K562 (cell line): ENCODE measurements around the gene HAPLN2. TPM values are rescaled to one million over a fixed set of nuclear protein-coding genes. Genes with fewer than 3 reads are reported as not detected.

ENCODE experiments used
- CHD2 ChIP-seq: IDR thresholded peaks from 2 replicates; pipeline ENCODE4 v1.6.1; 2011; ENCODE audit warnings: low read depth, low read length
- ELF4 ChIP-seq: fragments of 450-650 bp; formaldehyde crosslinking; IDR thresholded peaks from 2 replicates; pipeline ENCODE4 v1.4.0; 2022; ENCODE audit warnings: missing genetic modification characterization
- ERF ChIP-seq: fragments of 450-650 bp; formaldehyde crosslinking; IDR thresholded peaks from 2 replicates; pipeline ENCODE4 v1.4.0; 2020; ENCODE audit warnings: mild to moderate bottlenecking, mixed read lengths
- HSF4 ChIP-seq: fragments of 250-450 bp; sonication (Bioruptor Pico); IDR thresholded peaks from 2 replicates; pipeline ENCODE4 v2.1.2; 2022; ENCODE audit warnings: mild to moderate bottlenecking, moderate library complexity, borderline replicate concordance
- ILK ChIP-seq: fragments of 450-650 bp; IDR thresholded peaks from 2 replicates; pipeline ENCODE4 v1.6.1; 2016; ENCODE audit warnings: missing genetic modification characterization, low read depth, mild to moderate bottlenecking, missing compliant biosample characterization, moderate library complexity, borderline replicate concordance
- MECOM ChIP-seq: fragments of 250-450 bp; sonication (Bioruptor Pico); IDR thresholded peaks from 2 replicates; pipeline ENCODE4 v1.8.0; 2022; ENCODE audit warnings: inconsistent platforms
- RBBP5 ChIP-seq: fragments of 200-600 bp; sonication (generic); IDR thresholded peaks from 2 replicates; pipeline ENCODE4 v1.6.1; 2012; ENCODE audit warnings: borderline replicate concordance, mild to moderate bottlenecking, low read length, control low read depth, inconsistent platforms; ENCODE audit not compliant: insufficient read depth, poor library complexity, severe bottlenecking
- RNF2 ChIP-seq: sonication (generic); IDR thresholded peaks from 2 replicates; pipeline ENCODE4 v1.6.1; 2016
- SAFB ChIP-seq: fragments of 200-400 bp; formaldehyde crosslinking; IDR thresholded peaks from 2 replicates; pipeline ENCODE4 v1.6.1; 2017; ENCODE audit warnings: low read depth, low read length, borderline replicate concordance
- SETDB1 ChIP-seq: IDR thresholded peaks from one replicate; pipeline ENCODE4 v1.6.1; 2012; ENCODE audit warnings: low read length, control low read depth, inconsistent platforms
- SLC30A9 ChIP-seq: fragments of 250-450 bp; sonication (Bioruptor Pico); IDR thresholded peaks from 2 replicates; pipeline ENCODE4 v1.8.0; 2022; ENCODE audit warnings: mild to moderate bottlenecking, moderate library complexity
- SMARCA4 ChIP-seq: fragments of 450-650 bp; IDR thresholded peaks from 2 replicates; pipeline ENCODE4 v1.6.1; 2016
- SPI1 ChIP-seq: IDR thresholded peaks from 2 replicates; pipeline ENCODE4 v1.6.1; 2011; ENCODE audit warnings: low read depth, low read length, control low read depth, borderline replicate concordance
- SRSF9 ChIP-seq: fragments of 200-400 bp; formaldehyde crosslinking; IDR thresholded peaks from 2 replicates; pipeline ENCODE4 v1.6.1; 2017; ENCODE audit warnings: low read depth, low read length, borderline replicate concordance
- TEAD1 ChIP-seq, 2 experiments: fragments of 450-650 bp in 1 of 2; sonication (generic) in 1 of 2; formaldehyde crosslinking; IDR thresholded peaks; 2 replicates each; pipeline versions ENCODE4 v1.4.0 to v1.8.0; 2020 to 2022; ENCODE audit warnings: mild to moderate bottlenecking in 2 of 2, missing genetic modification reagents in 1 of 2
- ZBTB17 ChIP-seq: fragments of 450-650 bp; formaldehyde crosslinking; IDR thresholded peaks from 2 replicates; pipeline ENCODE4 v1.4.0; 2020; ENCODE audit warnings: mild to moderate bottlenecking
- ZNF274 ChIP-seq: IDR thresholded peaks from 2 replicates; pipeline ENCODE4 v1.6.1; 2011; ENCODE audit warnings: low read depth, mild to moderate bottlenecking, low read length, moderate library complexity, borderline replicate concordance
- ZNF75A ChIP-seq: fragments of 450-650 bp; formaldehyde crosslinking; IDR thresholded peaks from 2 replicates; pipeline ENCODE4 v1.4.0; 2020; ENCODE audit warnings: mild to moderate bottlenecking
- ZSCAN29 ChIP-seq: fragments of 450-650 bp; IDR thresholded peaks from 2 replicates; pipeline ENCODE4 v1.6.1; 2017
- ZZZ3 ChIP-seq: fragments of 450-650 bp; IDR thresholded peaks from 2 replicates; pipeline ENCODE4 v1.6.1; 2016; ENCODE audit warnings: antibody characterized with exemption, mild to moderate bottlenecking, moderate library complexity
- polyA plus RNA-seq, 8 experiments: library from polyadenylated mRNA; depleted of rRNA in 4 of 8; stranded (reverse) in 5 of 8; unstranded in 3 of 8; fragments of >200 nt; fragmentation: Nextera tagmentation in 2 of 8; fragmentation: Illumina TruSeq in 1 of 8; extraction: Ambion mirVana in 2 of 8; extraction: Trizol in 1 of 8; gene quantifications; 2 replicates each; pipeline versions ENCODE4 v1.2.1 to v1.2.3, GENCODE V29; 2011 to 2014; ENCODE audit warnings: inconsistent platforms in 1 of 8, missing spikeins in 1 of 8
- total RNA-seq, 7 experiments: library from RNA; depleted of rRNA in 6 of 7; stranded (reverse); fragments of >200 nt in 6 of 7; fragmentation: Illumina TruSeq in 2 of 7; extraction: Trizol in 2 of 7; gene quantifications; 2 replicates each; pipeline versions ENCODE4 v1.2.1 to v1.2.3, GENCODE V29; 2011 to 2021; ENCODE audit warnings: low replicate concordance in 1 of 7
- TF ChIP-seq, protein P1 (sequence below), 2 experiments: fragments of 450-650 bp; IDR thresholded peaks; 2 replicates each; pipeline ENCODE4 v1.6.1; 2018; ENCODE audit warnings: mild to moderate bottlenecking in 2 of 2, low read depth in 1 of 2; ENCODE audit not compliant: partially characterized antibody in 2 of 2
- TF ChIP-seq, protein P2 (sequence below): fragments of 450-650 bp; formaldehyde crosslinking; IDR thresholded peaks from 2 replicates; pipeline ENCODE4 v1.4.0; 2020; ENCODE audit warnings: mild to moderate bottlenecking, moderate library complexity
- TF ChIP-seq, protein P3 (sequence below): fragments of 200-800 bp; sonication (Bioruptor generic); IDR thresholded peaks from 2 replicates; pipeline ENCODE4 v1.6.1; 2017; ENCODE audit warnings: missing genetic modification characterization, missing compliant biosample characterization

Gene HAPLN2
- total and polyA plus RNA-seq, 9 of the 15 experiments (the other 6 are each of a cell fraction or from before 2014, with no cell fraction given), result 0.14 to 5.2 (median 3.8) TPM; not detected in 4

DNA sequence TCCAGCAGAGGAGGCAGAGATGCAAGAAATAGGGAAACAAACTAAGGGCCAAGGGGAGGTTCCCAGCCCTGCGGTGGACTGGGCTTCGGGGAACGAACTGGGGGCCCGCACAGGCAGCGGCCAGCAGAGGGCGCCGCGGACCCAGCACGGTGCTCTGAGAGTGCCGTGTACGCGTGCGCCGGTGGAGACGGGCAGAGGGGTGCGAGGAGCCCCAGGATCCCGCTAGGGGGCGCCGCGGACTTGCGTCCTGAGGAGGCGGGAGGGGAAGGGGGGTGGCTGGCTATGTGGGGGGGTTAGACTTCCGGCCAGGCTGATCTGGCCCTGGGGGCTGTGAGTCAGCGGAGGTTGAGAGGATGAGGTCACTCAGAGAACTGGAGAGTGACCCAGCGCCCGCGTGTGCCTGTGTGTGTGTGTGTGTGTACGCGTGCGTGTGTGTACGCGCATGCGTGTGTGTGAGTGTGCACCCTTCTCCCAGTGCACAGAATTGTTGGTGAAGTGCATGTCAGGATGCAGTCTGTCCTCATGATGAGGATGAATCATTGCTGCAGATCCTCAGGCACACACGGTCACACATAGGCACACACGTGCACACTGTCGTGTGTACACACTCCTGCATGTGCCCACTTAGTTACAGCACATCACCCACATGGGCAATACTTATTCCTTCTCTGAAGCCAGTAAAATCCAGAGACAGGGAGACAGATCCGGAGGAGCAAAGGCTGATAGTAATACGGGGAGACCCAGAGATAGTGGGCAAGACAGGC, 41.0 kb downstream of the HAPLN2 start (continued):
- TF ChIP-seq, protein P1, sequence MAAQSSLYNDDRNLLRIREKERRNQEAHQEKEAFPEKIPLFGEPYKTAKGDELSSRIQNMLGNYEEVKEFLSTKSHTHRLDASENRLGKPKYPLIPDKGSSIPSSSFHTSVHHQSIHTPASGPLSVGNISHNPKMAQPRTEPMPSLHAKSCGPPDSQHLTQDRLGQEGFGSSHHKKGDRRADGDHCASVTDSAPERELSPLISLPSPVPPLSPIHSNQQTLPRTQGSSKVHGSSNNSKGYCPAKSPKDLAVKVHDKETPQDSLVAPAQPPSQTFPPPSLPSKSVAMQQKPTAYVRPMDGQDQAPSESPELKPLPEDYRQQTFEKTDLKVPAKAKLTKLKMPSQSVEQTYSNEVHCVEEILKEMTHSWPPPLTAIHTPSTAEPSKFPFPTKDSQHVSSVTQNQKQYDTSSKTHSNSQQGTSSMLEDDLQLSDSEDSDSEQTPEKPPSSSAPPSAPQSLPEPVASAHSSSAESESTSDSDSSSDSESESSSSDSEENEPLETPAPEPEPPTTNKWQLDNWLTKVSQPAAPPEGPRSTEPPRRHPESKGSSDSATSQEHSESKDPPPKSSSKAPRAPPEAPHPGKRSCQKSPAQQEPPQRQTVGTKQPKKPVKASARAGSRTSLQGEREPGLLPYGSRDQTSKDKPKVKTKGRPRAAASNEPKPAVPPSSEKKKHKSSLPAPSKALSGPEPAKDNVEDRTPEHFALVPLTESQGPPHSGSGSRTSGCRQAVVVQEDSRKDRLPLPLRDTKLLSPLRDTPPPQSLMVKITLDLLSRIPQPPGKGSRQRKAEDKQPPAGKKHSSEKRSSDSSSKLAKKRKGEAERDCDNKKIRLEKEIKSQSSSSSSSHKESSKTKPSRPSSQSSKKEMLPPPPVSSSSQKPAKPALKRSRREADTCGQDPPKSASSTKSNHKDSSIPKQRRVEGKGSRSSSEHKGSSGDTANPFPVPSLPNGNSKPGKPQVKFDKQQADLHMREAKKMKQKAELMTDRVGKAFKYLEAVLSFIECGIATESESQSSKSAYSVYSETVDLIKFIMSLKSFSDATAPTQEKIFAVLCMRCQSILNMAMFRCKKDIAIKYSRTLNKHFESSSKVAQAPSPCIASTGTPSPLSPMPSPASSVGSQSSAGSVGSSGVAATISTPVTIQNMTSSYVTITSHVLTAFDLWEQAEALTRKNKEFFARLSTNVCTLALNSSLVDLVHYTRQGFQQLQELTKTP (IDR thresholded peaks at IDR 0.05; ENCODE audit: low read depth in 1 of 2, partially characterized antibody in 2 of 2), result peak; percentile 31 to 98
- peak in 1 of 2 experiments; percentile 54; a peak in 2 of 4 replicates for TF ChIP-seq TEAD1 (CRISPR knock-in tag; IDR thresholded peaks at IDR 0.05)
- TF ChIP-seq SETDB1, result no peak
- TF ChIP-seq ZBTB17 (CRISPR knock-in tag), result peak; percentile 36; the same call in 1 of the 2 replicates
- no peak for TF ChIP-seq RBBP5
- peak; percentile 33; the same call in 1 of the 2 replicates for TF ChIP-seq CHD2
- TF ChIP-seq ZSCAN29, result no peak
- no peak for TF ChIP-seq ZZZ3
- 0 out of 2 replicates have a peak, but pooled peaks have one; percentile 31 for TF ChIP-seq SLC30A9 (CRISPR knock-in tag)
- no peak for TF ChIP-seq SRSF9
- TF ChIP-seq RNF2, result peak; percentile 92
- no peak for TF ChIP-seq MECOM (CRISPR knock-in tag)
- TF ChIP-seq, protein P2, sequence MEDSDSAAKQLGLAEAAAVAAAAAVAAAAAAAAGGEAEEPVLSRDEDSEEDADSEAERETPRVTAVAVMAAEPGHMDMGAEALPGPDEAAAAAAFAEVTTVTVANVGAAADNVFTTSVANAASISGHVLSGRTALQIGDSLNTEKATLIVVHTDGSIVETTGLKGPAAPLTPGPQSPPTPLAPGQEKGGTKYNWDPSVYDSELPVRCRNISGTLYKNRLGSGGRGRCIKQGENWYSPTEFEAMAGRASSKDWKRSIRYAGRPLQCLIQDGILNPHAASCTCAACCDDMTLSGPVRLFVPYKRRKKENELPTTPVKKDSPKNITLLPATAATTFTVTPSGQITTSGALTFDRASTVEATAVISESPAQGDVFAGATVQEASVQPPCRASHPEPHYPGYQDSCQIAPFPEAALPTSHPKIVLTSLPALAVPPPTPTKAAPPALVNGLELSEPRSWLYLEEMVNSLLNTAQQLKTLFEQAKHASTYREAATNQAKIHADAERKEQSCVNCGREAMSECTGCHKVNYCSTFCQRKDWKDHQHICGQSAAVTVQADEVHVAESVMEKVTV (CRISPR knock-in tag), result peak; percentile 84
- no peak for TF ChIP-seq ILK
- no peak for TF ChIP-seq ZNF274
- no peak for TF ChIP-seq SAFB
- TF ChIP-seq SMARCA4, result peak; percentile 82
- no peak for TF ChIP-seq ZNF75A (CRISPR knock-in tag)
- TF ChIP-seq HSF4 (CRISPR knock-in tag), result no peak
- TF ChIP-seq SPI1, result no peak
- 0 out of 2 replicates have a peak, but pooled peaks have one; percentile 50 for TF ChIP-seq ERF (CRISPR knock-in tag)
- TF ChIP-seq ELF4 (CRISPR knock-in tag), result peak; percentile 83
- TF ChIP-seq, protein P3, sequence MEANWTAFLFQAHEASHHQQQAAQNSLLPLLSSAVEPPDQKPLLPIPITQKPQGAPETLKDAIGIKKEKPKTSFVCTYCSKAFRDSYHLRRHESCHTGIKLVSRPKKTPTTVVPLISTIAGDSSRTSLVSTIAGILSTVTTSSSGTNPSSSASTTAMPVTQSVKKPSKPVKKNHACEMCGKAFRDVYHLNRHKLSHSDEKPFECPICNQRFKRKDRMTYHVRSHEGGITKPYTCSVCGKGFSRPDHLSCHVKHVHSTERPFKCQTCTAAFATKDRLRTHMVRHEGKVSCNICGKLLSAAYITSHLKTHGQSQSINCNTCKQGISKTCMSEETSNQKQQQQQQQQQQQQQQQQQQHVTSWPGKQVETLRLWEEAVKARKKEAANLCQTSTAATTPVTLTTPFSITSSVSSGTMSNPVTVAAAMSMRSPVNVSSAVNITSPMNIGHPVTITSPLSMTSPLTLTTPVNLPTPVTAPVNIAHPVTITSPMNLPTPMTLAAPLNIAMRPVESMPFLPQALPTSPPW, result peak; percentile 100
